WTC11 (cell line): Measurements from ENCODE around the gene SLC4A11. TPM values are rescaled to one million over a fixed set of nuclear protein-coding genes. Genes with fewer than 3 reads are reported as not detected.

Experiments
- ATAC-seq: fragments of 200-7000 bp; cut with Tn5 transposase; 2 replicates; pipeline ENCODE4 v1.10.0; 2021; ENCODE audit warnings: mild to moderate bottlenecking, moderate library complexity
- CTCF ChIA-PET: fragments of 300-600 bp; sonication (Branson Sonifier 250); formaldehyde crosslinking; loops from one replicate; lab custom pipeline; 2021; ENCODE audit warnings: antibody characterized with exemption; lab: Charles Lee
- POLR2A ChIA-PET: fragments of 350-600 bp; sonication (Branson Sonifier 250); formaldehyde crosslinking; loops from one replicate; lab custom pipeline; 2021; ENCODE audit warnings: antibody characterized with exemption; lab: Charles Lee
- DNase-seq: peaks from one replicate; pipeline ENCODE4 v3.0.0; 2021; ENCODE audit warnings: low spot score
- H3K27ac Mint-ChIP-seq: 2 replicates; pipeline ENCODE4 v1.8.0; 2021; ENCODE audit warnings: mixed read lengths
- H3K27me3 Mint-ChIP-seq: 2 replicates; pipeline ENCODE4 v1.8.0; 2021; ENCODE audit warnings: low read depth, mild to moderate bottlenecking, moderate library complexity, mixed read lengths
- H3K36me3 Mint-ChIP-seq: 2 replicates; pipeline ENCODE4 v1.8.0; 2021; ENCODE audit warnings: mixed read lengths
- H3K4me1 Mint-ChIP-seq: 2 replicates; pipeline ENCODE4 v1.8.0; 2022; ENCODE audit warnings: mixed read lengths
- H3K4me3 Mint-ChIP-seq: 2 replicates; pipeline ENCODE4 v1.8.0; 2021; ENCODE audit warnings: mild to moderate bottlenecking, moderate library complexity, mixed read lengths
- H3K9me3 Mint-ChIP-seq: 2 replicates; pipeline ENCODE4 v1.8.0; 2021; ENCODE audit warnings: mixed read lengths
- AR ChIP-seq: fragments of 250-450 bp; sonication (Bioruptor Pico); IDR thresholded peaks from 2 replicates; pipeline ENCODE4 v1.9.0; 2021; ENCODE audit warnings: mild to moderate bottlenecking
- ATF1 ChIP-seq: sonication (generic); formaldehyde crosslinking; IDR thresholded peaks from 2 replicates; pipeline ENCODE4 v1.8.1; 2023; ENCODE audit warnings: mild to moderate bottlenecking, moderate library complexity, missing genetic modification reagents
- CBFB ChIP-seq: sonication (generic); formaldehyde crosslinking; IDR thresholded peaks from 2 replicates; pipeline ENCODE4 v1.8.1; 2022; ENCODE audit warnings: mild to moderate bottlenecking, low read depth, missing genetic modification reagents
- CDX4 ChIP-seq: fragments of 250-450 bp; sonication (Bioruptor Pico); IDR thresholded peaks from 2 replicates; pipeline ENCODE4 v1.9.0; 2021; ENCODE audit warnings: moderate library complexity, mild to moderate bottlenecking, inconsistent platforms, borderline replicate concordance
- CTCF ChIP-seq: fragments of 200-600 bp; IDR thresholded peaks from 2 replicates; pipeline ENCODE4 v1.8.0; 2022; ENCODE audit warnings: antibody characterized with exemption
- E2F1 ChIP-seq: sonication (generic); formaldehyde crosslinking; IDR thresholded peaks from 2 replicates; pipeline ENCODE4 v1.8.0; 2022; ENCODE audit warnings: mild to moderate bottlenecking, missing genetic modification reagents
- E2F4 ChIP-seq: sonication (generic); formaldehyde crosslinking; IDR thresholded peaks from 2 replicates; pipeline ENCODE4 v1.8.1; 2022; ENCODE audit warnings: low read depth, mild to moderate bottlenecking, moderate library complexity, missing genetic modification reagents, borderline replicate concordance
- ELF4 ChIP-seq: sonication (generic); formaldehyde crosslinking; IDR thresholded peaks from 2 replicates; pipeline ENCODE4 v1.8.1; 2022; ENCODE audit warnings: low read depth, mild to moderate bottlenecking, moderate library complexity, missing genetic modification reagents
- HMGA2 ChIP-seq: fragments of 250-450 bp; sonication (Bioruptor Pico); IDR thresholded peaks from 2 replicates; pipeline ENCODE4 v1.4.0; 2021; ENCODE audit warnings: mild to moderate bottlenecking, moderate library complexity
- KAT7 ChIP-seq: sonication (generic); formaldehyde crosslinking; IDR thresholded peaks from 2 replicates; pipeline ENCODE4 v1.8.1; 2023; ENCODE audit warnings: missing genetic modification reagents, mild to moderate bottlenecking, borderline replicate concordance
- MLX ChIP-seq: sonication (generic); formaldehyde crosslinking; IDR thresholded peaks from 2 replicates; pipeline ENCODE4 v1.8.1; 2023; ENCODE audit warnings: mild to moderate bottlenecking, missing genetic modification reagents, moderate library complexity
- NFATC4 ChIP-seq: fragments of 250-450 bp; sonication (Bioruptor Pico); IDR thresholded peaks from 2 replicates; pipeline ENCODE4 v1.9.0; 2021; ENCODE audit warnings: mild to moderate bottlenecking
- OVOL2 ChIP-seq: fragments of 250-450 bp; sonication (Bioruptor Pico); IDR thresholded peaks from 2 replicates; pipeline ENCODE4 v1.9.0; 2021; ENCODE audit warnings: mild to moderate bottlenecking, borderline replicate concordance
- RELA ChIP-seq: sonication (generic); formaldehyde crosslinking; IDR thresholded peaks from 2 replicates; pipeline ENCODE4 v1.8.1; 2022; ENCODE audit warnings: missing genetic modification reagents, mild to moderate bottlenecking, borderline replicate concordance
- TEAD1 ChIP-seq: sonication (generic); formaldehyde crosslinking; IDR thresholded peaks from 2 replicates; pipeline ENCODE4 v1.8.0; 2022; ENCODE audit warnings: mild to moderate bottlenecking, missing genetic modification reagents
- ZBTB21 ChIP-seq: sonication (generic); formaldehyde crosslinking; IDR thresholded peaks from 2 replicates; pipeline ENCODE4 v1.8.1; 2023; ENCODE audit warnings: mild to moderate bottlenecking, missing genetic modification reagents, borderline replicate concordance
- ZNF219 ChIP-seq: sonication (generic); formaldehyde crosslinking; IDR thresholded peaks from 2 replicates; pipeline ENCODE4 v1.8.0; 2023; ENCODE audit warnings: missing genetic modification reagents, mild to moderate bottlenecking, borderline replicate concordance
- ZNF317 ChIP-seq: sonication (generic); formaldehyde crosslinking; IDR thresholded peaks from 2 replicates; pipeline ENCODE4 v1.8.1; 2023; ENCODE audit warnings: low read depth, mild to moderate bottlenecking, moderate library complexity, missing genetic modification reagents, borderline replicate concordance
- ZNF532 ChIP-seq: fragments of 250-450 bp; sonication (Bioruptor Pico); IDR thresholded peaks from 2 replicates; pipeline ENCODE4 v1.9.0; 2021; ENCODE audit warnings: mild to moderate bottlenecking, borderline replicate concordance
- total RNA-seq: library from RNA; stranded (reverse); gene quantifications from 3 replicates; pipeline ENCODE4 v1.2.3, GENCODE V29; 2021

Gene SLC4A11
- total RNA-seq, 1 experiment from 2014 or later, result 39.5 TPM

GRCh38 chr20:3195590-3196237, 43.3 kb downstream of the SLC4A11 start (continued):
- TF ChIP-seq ZBTB21 (no peak), TEAD1 (CRISPR knock-in tag) (no peak), CTCF (no peak)

GRCh38 chr20:3194617-3195280, 44.2 kb downstream of the SLC4A11 start:
- ATAC-seq (no peak), DNase-seq (no peak)
- Mint-ChIP-seq H3K36me3 (peaks cover 68% of the 10 kb centered on the region), H3K9me3 (no peaks in the 10 kb centered on the region), H3K4me1 (peaks cover 4% of the 10 kb centered on the region), H3K27me3 (no peaks in the 10 kb centered on the region), H3K4me3 (no peak overlapping the region), H3K27ac (no peak overlapping the region)
- ChIA-PET POLR2A (no interaction called here), CTCF (no interaction called here)
- no peak for TF ChIP-seq MLX (CRISPR knock-in tag)
- no peak for TF ChIP-seq E2F1 (CRISPR knock-in tag)
- no peak for TF ChIP-seq CDX4
- no peak for TF ChIP-seq ELF4 (CRISPR knock-in tag)
- no peak for TF ChIP-seq OVOL2 (CRISPR knock-in tag)
- TF ChIP-seq CBFB (CRISPR knock-in tag), result no peak
- TF ChIP-seq ZNF532 (CRISPR knock-in tag), result no peak
- TF ChIP-seq ZNF317 (CRISPR knock-in tag), result no peak
- TF ChIP-seq ZNF219 (CRISPR knock-in tag), result no peak
- TF ChIP-seq RELA, result no peak
- no peak for TF ChIP-seq NFATC4 (CRISPR knock-in tag)
- TF ChIP-seq AR, result no peak
- no peak for TF ChIP-seq KAT7 (CRISPR knock-in tag)
- no peak for TF ChIP-seq HMGA2 (CRISPR knock-in tag)
- no peak for TF ChIP-seq E2F4 (CRISPR knock-in tag)
- TF ChIP-seq CTCF, result no peak
- no peak for TF ChIP-seq ATF1 (CRISPR knock-in tag)
